ENCODE results near the gene IL1RAPL1.

Gene IL1RAPL1

GRCh38 chrX:29587107-29587506 is 999.9 kb downstream of the IL1RAPL1 start:
- H3K27ac ChIP-seq: no peak overlapping the region
- H3K4me3 ChIP-seq: no peak overlapping the region
- no peak for TF ChIP-seq CTCF (IDR thresholded peaks at IDR 0.05)
- DNase-seq (ENCODE audit: low spot score): no peak

- TF ChIP-seq CTCF (IDR thresholded peaks at IDR 0.05): no peak
- no peak for DNase-seq (ENCODE audit: low spot score)
- Histone ChIP-seq H3K4me3 (no peak overlapping the region), H3K27ac (no peak overlapping the region)
Measured at GRCh38 chrX:29590921-29591320, 1003.7 kb downstream of the IL1RAPL1 start.

- H3K4me3 ChIP-seq: no peak overlapping the region
- H3K27ac ChIP-seq: no peak overlapping the region
- no peak for TF ChIP-seq CTCF (IDR thresholded peaks at IDR 0.05)
- DNase-seq (ENCODE audit: low spot score): no peak
Measured at GRCh38 chrX:29604381-29604780, 1017.1 kb downstream of the IL1RAPL1 start.

DNA sequence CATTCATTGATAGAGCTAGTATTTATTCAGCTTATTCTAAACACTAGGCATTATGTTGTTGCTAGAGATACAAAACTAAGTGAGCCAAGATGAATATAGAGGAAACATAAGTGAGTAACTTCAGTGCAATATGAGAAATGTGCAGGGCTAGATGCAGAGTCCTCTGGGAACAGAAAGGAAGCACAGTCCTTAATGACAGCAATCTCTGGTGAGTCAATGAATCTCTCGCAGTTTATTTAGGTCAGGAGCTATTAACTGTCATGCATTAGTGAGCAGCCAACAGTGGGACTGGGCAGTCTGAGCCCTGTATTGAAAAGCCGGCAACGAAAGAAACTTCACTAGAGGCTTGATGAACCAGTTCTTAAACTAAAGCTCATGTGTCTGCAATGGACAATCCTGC is 1030.0 kb downstream of the IL1RAPL1 start:
- Histone ChIP-seq H3K4me3 (no peak overlapping the region), H3K27ac (no peak overlapping the region)
- no peak for DNase-seq (ENCODE audit: low spot score)
- TF ChIP-seq CTCF (IDR thresholded peaks at IDR 0.05): no peak

DNA sequence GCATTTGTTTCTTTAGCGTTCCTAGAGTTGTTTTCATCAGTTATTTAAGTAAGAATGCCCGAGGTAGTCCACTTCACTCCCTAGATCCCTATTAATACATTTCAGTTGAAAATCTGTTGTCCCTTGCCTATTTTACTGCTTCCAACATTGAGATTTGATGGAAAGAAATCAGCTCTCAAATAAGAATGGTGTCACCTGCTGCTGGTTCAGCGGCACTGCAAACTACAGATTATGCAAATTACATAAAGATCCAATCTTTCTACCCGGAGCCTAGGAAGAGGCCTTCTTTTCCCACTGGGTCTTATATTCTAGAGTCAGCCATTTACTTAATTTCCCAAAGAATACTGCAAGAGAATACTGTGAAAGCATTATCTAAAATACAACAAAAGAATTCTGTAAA is 1030.5 kb downstream of the IL1RAPL1 start:
- no peak for TF ChIP-seq CTCF (IDR thresholded peaks at IDR 0.05)
- no peak overlapping the region for H3K27ac ChIP-seq
- no peak overlapping the region for H3K4me3 ChIP-seq
- DNase-seq (ENCODE audit: low spot score): no peak

- TF ChIP-seq CTCF (IDR thresholded peaks at IDR 0.05): no peak
- Histone ChIP-seq H3K4me3 (no peak overlapping the region), H3K27ac (no peak overlapping the region)
- no peak for DNase-seq (ENCODE audit: low spot score)
Measured at GRCh38 chrX:29627833-29628232, 1040.6 kb downstream of the IL1RAPL1 start.

DNA sequence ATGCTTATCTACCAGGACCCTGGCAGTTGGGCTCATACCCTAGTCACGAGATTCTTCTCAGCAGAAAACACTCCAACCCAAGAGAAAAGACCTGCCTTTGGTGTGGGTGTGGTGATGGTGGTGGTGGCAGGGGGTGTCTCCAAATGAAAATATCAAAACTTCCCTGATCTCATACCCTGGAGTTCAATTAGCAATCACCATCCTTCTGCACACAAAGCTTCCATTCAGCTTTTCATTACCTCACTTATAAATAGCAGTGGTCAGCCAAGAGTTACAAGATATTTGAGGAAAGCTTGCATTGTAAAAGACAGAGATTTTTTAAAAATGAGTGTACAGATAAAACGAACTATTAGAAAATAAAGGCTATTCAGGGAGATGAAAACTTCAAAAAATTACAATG is 1047.3 kb downstream of the IL1RAPL1 start:
- no peak for DNase-seq (ENCODE audit: low spot score)
- no peak overlapping the region for H3K4me3 ChIP-seq
- no peak for TF ChIP-seq CTCF (IDR thresholded peaks at IDR 0.05)
- no peak overlapping the region for H3K27ac ChIP-seq
